Suprapubic skin (tissue), 4 donors: Measurements from ENCODE around the gene PRR5. TPM values are rescaled to one million over a fixed set of nuclear protein-coding genes. Genes with fewer than 3 reads are reported as not detected.
"Not testable (repeated sequence)": the region's sequence is repeated elsewhere in the genome, so short reads cannot be mapped to it uniquely, and the experiment has no call there.

Experiments used
- DNase-seq, 2 donors: peaks; one replicate each; pipeline ENCODE4 v3.0.0-alpha.2; 2019; ENCODE audit warnings: low spot score in 2 of 2
- H3K27ac ChIP-seq: fragments of 200-600 bp; sonication (generic); one replicate; pipeline ENCODE4 v1.5.1; 2019
- H3K27me3 ChIP-seq: fragments of 200-600 bp; sonication (generic); one replicate; pipeline ENCODE4 v1.5.1; 2019
- H3K36me3 ChIP-seq: fragments of 200-600 bp; sonication (generic); one replicate; pipeline ENCODE4 v1.5.1; 2019
- H3K4me1 ChIP-seq: fragments of 200-600 bp; sonication (generic); one replicate; pipeline ENCODE4 v1.5.1; 2019
- H3K4me3 ChIP-seq: fragments of 200-600 bp; sonication (generic); one replicate; pipeline ENCODE4 v1.5.1; 2019; ENCODE audit warnings: mild to moderate bottlenecking
- H3K9me3 ChIP-seq: fragments of 200-600 bp; sonication (generic); one replicate; pipeline ENCODE4 v1.5.1; 2019
- CTCF ChIP-seq, 2 donors: fragments of 200-600 bp in 1 of 2; fragments of 450-650 bp in 1 of 2; sonication (generic) in 1 of 2; IDR thresholded peaks; one replicate each; pipeline ENCODE4 v1.5.1; 2016 to 2019; ENCODE audit warnings: antibody characterized with exemption in 2 of 2, mild to moderate bottlenecking in 1 of 2, moderate library complexity in 1 of 2
- EP300 ChIP-seq: sonication (generic); formaldehyde crosslinking; IDR thresholded peaks from one replicate; pipeline ENCODE4 v1.6.1; 2017; ENCODE audit warnings: antibody characterized with exemption
- POLR2A ChIP-seq, 2 donors: fragments of 450-650 bp; IDR thresholded peaks; one replicate each; pipeline ENCODE4 v1.6.1; 2017; ENCODE audit warnings: antibody characterized with exemption in 2 of 2, mild to moderate bottlenecking in 2 of 2, moderate library complexity in 2 of 2
- POLR2AphosphoS5 ChIP-seq, 3 donors: sonication (generic); formaldehyde crosslinking; IDR thresholded peaks; one replicate each; pipeline ENCODE4 v1.6.1; 2017; ENCODE audit warnings: antibody characterized with exemption in 3 of 3
- whole genome bisulfite sequencing: methylation state at CpG from one replicate; pipeline ENCODE4 v1.1.5; 2018; 5-methylcytosine and 5-hydroxymethylcytosine counted together
- total RNA-seq, 4 donors: library from RNA; depleted of rRNA; stranded (reverse); fragments of >200 nt; gene quantifications; one replicate each; pipeline ENCODE4 v1.1.0, GENCODE V29; 2016

PRR5 gene
- total RNA-seq, result 10 to 100 TPM; 14.9 to 25.0 (median 20.4) TPM

- 0% methylated on average over 3 of the region's 88 CpGs for WGBS
- Histone ChIP-seq H3K27me3 (no peaks in the 10 kb centered on the region), H3K4me1 (peaks cover 40% of the 10 kb centered on the region), H3K4me3 (peak within 1 kb of the TSS; percentile 75), H3K27ac (peak within 1 kb of the TSS; percentile 56), H3K36me3 (no peaks in the 10 kb centered on the region), H3K9me3 (no peaks in the 10 kb centered on the region)
- DNase-seq, result peak; percentile 88 to 89
- TF ChIP-seq CTCF (IDR thresholded peaks at IDR 0.05), result no peak
- no peak for TF ChIP-seq POLR2A (IDR thresholded peaks at IDR 0.05)
- no peak for TF ChIP-seq EP300
- no peak for TF ChIP-seq POLR2AphosphoS5 (IDR thresholded peaks at IDR 0.05)
Observed at GRCh38 chr22:44701824-44702478, at the start of gene PRR5. Gene PRR5, plus strand, starts transcription at chr22:44702204. Its CDS starts 271 bp downstream, at chr22:44702475.

- not testable (repeated sequence) for H3K36me3 ChIP-seq, H3K27ac ChIP-seq, H3K9me3 ChIP-seq, H3K4me3 ChIP-seq, H3K27me3 ChIP-seq, DNase-seq
- WGBS, result 89% methylated on average over 1 of the region's 1 CpG
- H3K4me1 ChIP-seq, result peaks cover 17% of the 10 kb centered on the region
Observed at GRCh38 chr22:44652866-44653265, 49.1 kb upstream of the PRR5 start.

- Histone ChIP-seq H3K27me3 (no peaks in the 10 kb centered on the region), H3K4me1 (peaks cover 19% of the 10 kb centered on the region), H3K9me3 (no peaks in the 10 kb centered on the region), H3K27ac (peak overlapping the region; percentile 65), H3K4me3 (no peak overlapping the region), H3K36me3 (no peaks in the 10 kb centered on the region)
- TF ChIP-seq CTCF (IDR thresholded peaks at IDR 0.05) (no peak), EP300 (no peak), POLR2A (IDR thresholded peaks at IDR 0.05) (no peak), POLR2AphosphoS5 (IDR thresholded peaks at IDR 0.05) (no peak)
- peak in 1 of 2 donors; percentile 81 for DNase-seq
- WGBS, result 13% methylated on average over 2 of the region's 14 CpGs
Observed at GRCh38 chr22:44658311-44658953, 43.6 kb upstream of the PRR5 start.

- H3K36me3 ChIP-seq, result no peaks in the 10 kb centered on the region
- no CpG with 5 or more reads among the region's 6 CpGs for WGBS
- peaks cover 26% of the 10 kb centered on the region for H3K4me1 ChIP-seq
- no peak overlapping the region for H3K4me3 ChIP-seq
- H3K27ac ChIP-seq, result peak overlapping the region; percentile 65
- H3K9me3 ChIP-seq, result no peaks in the 10 kb centered on the region
- DNase-seq, result peak in 1 of 2 donors; percentile 70
- no peaks in the 10 kb centered on the region for H3K27me3 ChIP-seq
- TF ChIP-seq POLR2A (IDR thresholded peaks at IDR 0.05) (no peak), CTCF (IDR thresholded peaks at IDR 0.05) (no peak)
Observed at GRCh38 chr22:44659140-44659539, 42.9 kb upstream of the PRR5 start.

GRCh38 chr22:44660051-44660830 lies 41.8 kb upstream of the PRR5 start:
- DNase-seq, result peak in 1 of 2 donors; percentile 60
- TF ChIP-seq POLR2A (IDR thresholded peaks at IDR 0.05) (no peak), CTCF (IDR thresholded peaks at IDR 0.05) (no peak), EP300 (no peak)
- Histone ChIP-seq H3K4me3 (no peak overlapping the region), H3K27me3 (no peaks in the 10 kb centered on the region), H3K4me1 (peaks cover 36% of the 10 kb centered on the region), H3K36me3 (no peaks in the 10 kb centered on the region), H3K27ac (no peak overlapping the region), H3K9me3 (no peaks in the 10 kb centered on the region)
- WGBS, result 85% methylated on average over 21 of the region's 23 CpGs
